Measurements from ENCODE around the gene CLDN12. TPM values are rescaled to one million over a fixed set of nuclear protein-coding genes. Genes with fewer than 3 reads are reported as not detected.
"Not testable (repeated sequence)": the region's sequence is repeated elsewhere in the genome, so short reads cannot be mapped to it uniquely, and the experiment has no call there.

CLDN12 gene
- total RNA-seq, 1 donor from 2014 or later = 7.2 TPM

GRCh38 chr7:90453259-90453891 is 50.1 kb downstream of the CLDN12 start:
- Mint-ChIP-seq H3K27me3 (ENCODE audit: low read depth) (peaks cover 15% of the 10 kb centered on the region), H3K36me3 (ENCODE audit: low read depth) (no peaks in the 10 kb centered on the region), H3K9me3 (no peaks in the 10 kb centered on the region), H3K4me1 (ENCODE audit: low read depth) (peaks cover 3% of the 10 kb centered on the region), H3K4me3 (ENCODE audit: low read depth) (no peak overlapping the region), H3K27ac (no peak overlapping the region)
- DNase-seq (ENCODE audit: low spot score) = no peak
- intact Hi-C loops (cut with micrococcal nuclease) = no loop called here

- Mint-ChIP-seq H3K9me3 (no peaks in the 10 kb centered on the region), H3K4me3 (ENCODE audit: low read depth) (no peak overlapping the region), H3K36me3 (ENCODE audit: low read depth) (no peaks in the 10 kb centered on the region), H3K27ac (no peak overlapping the region), H3K27me3 (ENCODE audit: low read depth) (peaks cover 15% of the 10 kb centered on the region), H3K4me1 (ENCODE audit: low read depth) (peaks cover 3% of the 10 kb centered on the region)
- intact Hi-C loops (cut with micrococcal nuclease) = no loop called here
- no peak for DNase-seq (ENCODE audit: low spot score)
Observed at GRCh38 chr7:90453931-90454330, 50.7 kb downstream of the CLDN12 start.

- H3K4me1 Mint-ChIP-seq (ENCODE audit: low read depth) = peaks cover 3% of the 10 kb centered on the region
- intact Hi-C loops (cut with micrococcal nuclease) = loop anchor here (1.0 kb wide), 2 partner anchors 174 to 579 kb away; no protein-coding TSS in a partner anchor
- peaks cover 15% of the 10 kb centered on the region for H3K27me3 Mint-ChIP-seq (ENCODE audit: low read depth)
- no peak overlapping the region for H3K4me3 Mint-ChIP-seq (ENCODE audit: low read depth)
- H3K27ac Mint-ChIP-seq = no peak overlapping the region
- DNase-seq (ENCODE audit: low spot score) = no peak
- no peaks in the 10 kb centered on the region for H3K36me3 Mint-ChIP-seq (ENCODE audit: low read depth)
- H3K9me3 Mint-ChIP-seq = no peaks in the 10 kb centered on the region
Observed at GRCh38 chr7:90455163-90456030, 52.1 kb downstream of the CLDN12 start.

- H3K27me3 Mint-ChIP-seq (ENCODE audit: low read depth) = peaks cover 6% of the 10 kb centered on the region
- no peak overlapping the region for H3K4me3 Mint-ChIP-seq (ENCODE audit: low read depth)
- no peak for DNase-seq (ENCODE audit: low spot score)
- H3K36me3 Mint-ChIP-seq (ENCODE audit: low read depth) = no peaks in the 10 kb centered on the region
- H3K9me3 Mint-ChIP-seq = no peaks in the 10 kb centered on the region
- intact Hi-C loops (cut with micrococcal nuclease) = no loop called here
- H3K27ac Mint-ChIP-seq = no peak overlapping the region
- peaks cover 3% of the 10 kb centered on the region for H3K4me1 Mint-ChIP-seq (ENCODE audit: low read depth)
Observed at GRCh38 chr7:90458104-90458503, 54.8 kb downstream of the CLDN12 start.

GRCh38 chr7:90459888-90460287 is 56.6 kb downstream of the CLDN12 start:
- H3K4me1 Mint-ChIP-seq (ENCODE audit: low read depth) = peaks cover 7% of the 10 kb centered on the region
- H3K27ac Mint-ChIP-seq = no peak overlapping the region
- H3K9me3 Mint-ChIP-seq = peaks cover 8% of the 10 kb centered on the region
- H3K27me3 Mint-ChIP-seq (ENCODE audit: low read depth) = peaks cover 6% of the 10 kb centered on the region
- H3K4me3 Mint-ChIP-seq (ENCODE audit: low read depth) = no peak overlapping the region
- DNase-seq (ENCODE audit: low spot score) = no peak
- H3K36me3 Mint-ChIP-seq (ENCODE audit: low read depth) = no peaks in the 10 kb centered on the region
- intact Hi-C loops (cut with micrococcal nuclease) = no loop called here

- Mint-ChIP-seq H3K27ac (no peak overlapping the region), H3K4me1 (ENCODE audit: low read depth) (peaks cover 4% of the 10 kb centered on the region), H3K4me3 (ENCODE audit: low read depth) (no peak overlapping the region), H3K36me3 (ENCODE audit: low read depth) (no peaks in the 10 kb centered on the region), H3K27me3 (ENCODE audit: low read depth) (peaks cover 3% of the 10 kb centered on the region), H3K9me3 (peaks cover 18% of the 10 kb centered on the region)
- intact Hi-C loops (cut with micrococcal nuclease) = no loop called here
- DNase-seq (ENCODE audit: low spot score) = no peak
Observed at GRCh38 chr7:90461219-90461618, 58.0 kb downstream of the CLDN12 start.

- H3K27me3 Mint-ChIP-seq (ENCODE audit: low read depth); H3K27ac Mint-ChIP-seq; DNase-seq (ENCODE audit: low spot score); intact Hi-C loops (cut with micrococcal nuclease); H3K4me1 Mint-ChIP-seq (ENCODE audit: low read depth); H3K36me3 Mint-ChIP-seq (ENCODE audit: low read depth): not testable (repeated sequence)
- Mint-ChIP-seq H3K4me3 (ENCODE audit: low read depth) (peak overlapping the region; percentile 27), H3K9me3 (peaks cover 18% of the 10 kb centered on the region)
Observed at GRCh38 chr7:90463151-90463628, 59.9 kb downstream of the CLDN12 start.

Other genes starting within 250 kb of the CLDN12 start
- gene STEAP1, start 249.0 kb upstream of the CLDN12 start, total RNA-seq = 0.46 and 0.50 TPM in 2 replicates
- not detected in 2 replicates for gene STEAP2, start 191.7 kb upstream of the CLDN12 start, total RNA-seq
- gene CFAP69, start 158.3 kb upstream of the CLDN12 start, total RNA-seq = 0.34 and 0.51 TPM in 2 replicates
- not detected in 2 replicates for gene FAM237B, start 82.2 kb upstream of the CLDN12 start, total RNA-seq
- gene GTPBP10, start 56.7 kb upstream of the CLDN12 start, total RNA-seq = 29.3 and 32.0 TPM in 2 replicates
- gene PTTG1IP2, start 66.2 kb downstream of the CLDN12 start, total RNA-seq = not detected in 2 replicates
- gene CDK14, start 192.9 kb downstream of the CLDN12 start, total RNA-seq = 2.1 and 2.2 TPM in 2 replicates

Data from activated T-helper 2 cell treated with anti-CD3 and anti-CD28 coated beads, Interferon-gamma antibody, Interleukin-2, Interleukin-4, amounts not matched to agents 10 μg/mL and 5 μg/mL and 100 μg/mL, durations not matched to agents 14 hours and 24 hours and 36 hours (primary cell).